GM19239 (cell line): ENCODE results near the gene AFP.
A peak's percentile ranks its signal among the peaks of the same experiment; 100 is the strongest.

Experiments used
- DNase-seq: peaks from one replicate; pipeline ENCODE4 v3.0.0; 2011; ENCODE audit warnings: low spot score; ENCODE audit not compliant: insufficient read length
- FAIRE-seq: peaks from 2 replicates; lab custom pipeline; 2011; peaks lifted over from hg19 to GRCh38; lab: Jason Lieb, UNC

Gene AFP

DNA sequence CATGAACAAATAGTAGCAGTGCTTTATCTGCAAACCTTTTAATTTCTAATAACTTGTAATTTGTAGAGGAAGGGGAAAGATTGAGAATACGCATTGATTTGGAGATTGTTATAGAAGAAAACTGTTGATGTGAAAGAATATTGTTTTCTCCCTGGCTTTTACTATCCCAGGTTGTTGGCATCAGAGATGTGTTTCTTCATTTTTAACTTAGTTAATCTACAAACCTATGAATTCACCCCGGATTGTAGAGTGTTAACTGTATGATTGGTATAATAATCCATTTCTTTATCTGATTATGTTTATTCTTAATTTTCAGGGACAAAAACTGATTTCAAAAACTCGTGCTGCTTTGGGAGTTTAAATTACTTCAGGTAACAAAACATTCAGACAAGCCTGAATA, 18.9 kb downstream of the AFP start:
- FAIRE-seq, result no peak
- no peak for DNase-seq

- FAIRE-seq, result no peak
- no peak for DNase-seq
These were observed 20.4 kb downstream of the AFP start for GRCh38 chr4:73456177-73457022.

DNA sequence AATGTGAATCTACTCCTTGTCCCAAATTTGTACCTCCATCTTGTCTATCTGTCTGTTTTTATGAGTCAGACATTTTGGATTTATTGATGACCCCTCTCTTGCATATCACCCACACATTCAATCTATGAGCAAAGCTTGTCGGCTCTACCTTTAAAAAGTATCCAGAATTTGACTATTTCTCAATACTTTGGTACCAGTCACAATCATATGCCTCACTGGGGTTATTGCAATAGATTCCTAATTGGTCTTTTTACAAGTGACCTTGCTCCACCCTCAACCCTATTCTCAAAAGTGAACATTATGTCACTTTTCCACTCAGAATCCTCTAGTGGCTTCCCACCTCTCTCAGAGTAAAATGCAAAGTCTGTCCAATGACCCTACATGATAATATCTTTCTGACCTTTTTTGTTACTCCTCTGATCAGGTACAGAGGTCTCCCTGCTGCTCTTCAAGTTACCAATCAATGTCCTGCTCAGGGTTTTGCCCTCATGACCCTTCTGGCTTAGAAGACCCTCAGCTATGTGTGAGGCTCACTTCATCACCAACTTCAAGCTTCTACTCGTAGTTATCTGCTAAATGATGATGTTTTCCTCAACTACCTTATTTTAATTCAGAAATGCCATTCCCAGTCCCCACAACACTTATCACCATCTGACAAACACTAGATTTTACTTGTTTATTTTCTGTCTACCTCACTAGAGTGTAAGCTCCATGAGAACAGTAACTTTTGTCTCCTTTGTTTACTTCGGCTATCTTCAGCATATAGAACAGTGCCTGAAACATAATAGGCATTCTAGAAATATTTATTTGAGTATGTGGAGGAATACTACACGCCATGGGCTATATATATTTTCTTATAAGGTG, 22.4 kb downstream of the AFP start:
- FAIRE-seq, result no peak
- DNase-seq, result no peak

GRCh38 chr4:73459048-73459421, 23.0 kb downstream of the AFP start:
- FAIRE-seq (no peak), DNase-seq (no peak)

DNA sequence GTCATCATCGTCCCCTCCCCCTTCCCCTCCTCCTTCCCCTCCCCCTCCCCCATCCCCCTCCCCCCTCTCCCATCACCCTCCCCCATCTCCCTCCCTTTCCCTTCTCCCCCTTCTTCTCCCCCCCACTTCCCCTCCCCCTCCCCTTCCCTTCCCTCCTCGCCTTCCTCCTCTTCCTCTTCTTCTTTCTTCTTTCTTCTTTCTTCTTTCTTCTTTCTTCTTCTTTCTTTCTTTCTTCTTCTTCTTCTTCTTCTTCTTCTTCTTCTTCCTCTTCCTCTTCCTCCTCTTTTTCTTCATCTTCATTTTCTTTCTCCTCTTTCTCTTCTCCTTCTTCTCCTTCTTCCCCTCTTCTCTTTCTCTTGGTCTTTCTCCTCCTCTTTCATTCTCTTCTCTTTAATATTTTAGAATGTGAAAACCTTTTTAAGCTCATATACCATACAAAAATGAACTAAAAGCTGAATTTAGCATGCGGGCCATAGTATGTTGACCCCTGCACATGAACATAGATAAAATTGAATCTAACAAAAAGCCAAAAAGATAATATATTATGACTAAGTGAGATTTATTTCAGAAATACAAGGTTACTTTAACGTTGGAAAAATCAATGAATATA, 25.0 kb downstream of the AFP start:
- DNase-seq (no peak), FAIRE-seq (no peak)

DNA sequence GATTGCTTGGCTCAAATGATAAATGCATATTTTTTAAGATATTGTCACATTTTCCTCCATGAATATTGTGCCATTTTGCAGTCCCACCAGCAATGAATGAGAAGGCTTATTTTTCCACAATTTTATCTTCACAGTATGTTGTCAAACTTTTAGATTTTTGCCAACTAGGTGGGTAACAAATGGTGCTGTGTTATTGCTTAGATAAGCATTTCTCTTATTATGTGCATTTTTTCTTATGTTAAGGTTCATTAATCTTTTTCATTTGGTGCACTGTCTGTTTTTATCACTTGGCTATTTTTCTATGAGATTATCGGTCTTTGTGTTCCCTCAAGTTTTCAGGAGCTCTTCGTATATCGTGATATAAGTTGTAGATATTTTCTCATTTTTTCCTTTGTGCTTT, 32.1 kb downstream of the AFP start:
- DNase-seq, result no peak
- no peak for FAIRE-seq

DNA sequence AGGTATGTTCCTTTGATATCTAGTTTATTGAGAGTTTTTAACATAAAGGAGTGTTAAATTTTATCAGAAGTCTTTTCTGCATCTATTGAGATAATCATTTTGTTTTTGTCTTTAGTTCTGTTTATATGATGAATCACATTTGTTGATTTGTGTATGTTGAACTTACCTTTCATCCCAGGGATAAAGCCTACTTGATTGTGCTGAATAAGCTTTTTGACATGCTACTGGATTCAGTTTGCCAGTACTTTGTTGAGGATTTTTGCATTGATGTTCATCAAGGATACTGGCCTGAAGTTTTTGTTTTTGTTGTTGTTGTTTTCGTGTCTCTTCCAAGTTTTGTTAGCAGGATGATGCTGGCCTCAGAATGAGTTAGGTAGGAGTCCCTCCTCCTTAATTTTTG, 34.7 kb downstream of the AFP start:
- FAIRE-seq (no peak), DNase-seq (no peak)

- FAIRE-seq, result no peak
- no peak for DNase-seq
These were observed 41.2 kb downstream of the AFP start for GRCh38 chr4:73477176-73477575.

DNA sequence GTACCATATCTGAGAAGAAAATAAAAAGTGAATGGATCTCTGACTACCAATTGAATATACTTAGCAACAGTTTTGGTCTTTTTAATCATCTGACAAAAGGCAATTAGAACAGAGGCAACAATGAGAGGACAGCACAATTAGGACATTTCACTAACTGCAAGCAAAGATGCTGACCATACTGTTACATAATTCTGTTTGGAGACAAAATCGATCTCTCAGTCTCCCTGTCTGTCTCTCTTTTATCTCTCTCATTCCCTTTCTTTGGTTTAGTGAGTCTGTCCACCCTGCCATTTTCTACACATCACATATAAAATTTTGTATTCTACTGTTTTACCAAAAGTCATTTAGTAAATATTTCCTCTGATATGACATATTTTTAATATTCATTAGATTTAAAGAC, 43.3 kb downstream of the AFP start:
- FAIRE-seq (no peak), DNase-seq (no peak)

GRCh38 chr4:73481358-73481757, 45.3 kb downstream of the AFP start, which contains the start of gene AFM:
Gene AFM (plus strand): TSS chr4:73481745. CDS start chr4:73481776, 31 bp downstream.
- no peak for DNase-seq

DNA sequence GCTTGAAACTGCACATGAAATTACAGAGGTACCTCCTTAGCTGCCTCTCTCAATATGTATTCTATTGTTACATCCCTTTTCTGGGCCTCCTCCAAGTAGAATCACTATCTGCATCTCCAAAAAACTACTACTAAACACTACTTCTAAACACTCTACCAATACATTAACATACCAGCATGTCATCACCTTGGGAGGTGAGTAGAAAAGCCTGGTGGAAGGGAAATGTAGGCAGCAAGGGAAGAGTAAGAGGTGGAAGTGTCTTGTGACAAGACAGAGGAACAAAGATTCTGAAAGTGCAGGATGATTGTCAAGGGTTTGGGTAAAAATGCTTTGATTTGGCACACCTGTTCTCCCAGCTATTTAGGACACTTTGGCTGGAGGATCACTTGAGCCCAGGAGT, 49.1 kb downstream of the AFP start:
- FAIRE-seq, result no peak
- DNase-seq, result no peak

More at GRCh38 chr4:73481358-73481757, 45.3 kb downstream of the AFP start, which contains the start of gene AFM:
- FAIRE-seq, result no peak

DNA sequence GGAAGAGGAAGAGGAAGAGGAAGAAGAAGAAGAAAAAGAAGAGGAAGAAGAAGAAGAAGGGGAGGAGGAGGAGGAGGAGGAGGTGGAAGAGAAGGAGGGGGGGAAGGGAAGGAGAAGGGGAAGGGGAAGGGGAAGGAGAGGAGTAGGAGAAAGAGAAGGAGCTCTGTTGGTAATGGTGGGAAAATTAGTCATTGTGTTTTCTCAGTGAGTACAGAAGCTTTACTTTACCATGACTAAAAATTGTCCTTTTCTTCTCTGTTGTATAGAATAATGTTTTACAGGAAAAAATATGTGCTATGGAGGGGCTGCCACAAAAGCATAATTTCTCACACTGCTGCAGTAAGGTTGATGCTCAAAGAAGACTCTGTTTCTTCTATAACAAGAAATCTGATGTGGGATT, 49.6 kb downstream of the AFP start:
- DNase-seq (no peak), FAIRE-seq (no peak)

GRCh38 chr4:73486497-73486896, 50.5 kb downstream of the AFP start:
- FAIRE-seq (no peak), DNase-seq (no peak)

- FAIRE-seq (no peak), DNase-seq (no peak)
These were observed 51.2 kb downstream of the AFP start for GRCh38 chr4:73487233-73487632.

GRCh38 chr4:73499996-73500765, 64.2 kb downstream of the AFP start:
- FAIRE-seq, result peak; percentile 26
- no peak for DNase-seq

DNA sequence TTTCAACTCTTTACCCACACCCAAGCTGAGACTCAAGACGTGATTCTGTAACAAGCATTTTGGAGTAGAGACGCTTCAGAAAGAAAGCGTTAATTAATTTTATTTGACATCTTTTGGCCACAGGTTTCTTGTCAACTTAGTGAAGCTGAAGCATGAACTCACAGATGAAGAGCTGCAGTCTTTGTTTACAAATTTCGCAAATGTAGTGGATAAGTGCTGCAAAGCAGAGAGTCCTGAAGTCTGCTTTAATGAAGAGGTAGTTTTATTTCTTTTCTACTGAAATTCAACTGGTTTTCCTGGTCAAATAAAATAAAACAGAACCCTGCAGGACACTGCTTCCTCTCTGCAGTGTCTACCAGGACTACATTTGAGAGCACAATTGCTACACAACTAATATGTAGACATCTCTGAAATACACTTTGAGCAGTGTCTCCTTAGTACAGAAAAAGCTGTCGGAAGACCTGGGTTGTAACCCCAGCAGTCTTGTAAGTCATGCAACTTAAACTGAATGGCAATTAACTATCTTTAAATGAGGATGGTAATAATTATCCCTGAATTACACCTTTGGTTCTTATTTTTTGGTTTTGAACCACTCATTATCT, 65.7 kb downstream of the AFP start:
- FAIRE-seq, result no peak

DNA sequence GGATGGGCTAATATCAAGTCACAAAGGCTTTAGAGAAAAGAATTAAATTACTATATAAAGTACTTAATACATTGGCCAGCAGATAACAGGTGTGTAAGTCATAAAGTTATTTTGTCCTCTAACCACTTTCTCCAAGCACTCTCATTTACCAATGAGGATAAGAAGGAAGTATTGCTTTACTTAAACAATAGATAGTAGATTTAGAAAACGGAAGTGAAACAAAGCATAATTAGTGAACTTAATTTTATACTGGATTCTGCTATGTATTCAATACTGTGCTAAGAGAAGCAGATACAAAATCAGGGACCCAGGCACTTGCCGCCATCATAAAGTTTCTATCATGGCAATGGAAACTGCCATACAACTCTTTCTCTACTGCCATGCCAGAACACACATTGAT, 69.5 kb downstream of the AFP start:
- no peak for DNase-seq
- no peak for FAIRE-seq

More for the DNA sequence above, 65.7 kb downstream of the AFP start:
- no peak for DNase-seq
